GM18502 (cell line): Measurements from ENCODE around the gene TRAPPC1.

ENCODE experiments used
- ATAC-seq: cut with Tn5 transposase; IDR thresholded peaks from one replicate; pipeline ENCODE4 v1.9.1; 2021; ENCODE audit warnings: mild to moderate bottlenecking; ENCODE audit not compliant: unreplicated experiment, poor library complexity

Gene TRAPPC1

DNA sequence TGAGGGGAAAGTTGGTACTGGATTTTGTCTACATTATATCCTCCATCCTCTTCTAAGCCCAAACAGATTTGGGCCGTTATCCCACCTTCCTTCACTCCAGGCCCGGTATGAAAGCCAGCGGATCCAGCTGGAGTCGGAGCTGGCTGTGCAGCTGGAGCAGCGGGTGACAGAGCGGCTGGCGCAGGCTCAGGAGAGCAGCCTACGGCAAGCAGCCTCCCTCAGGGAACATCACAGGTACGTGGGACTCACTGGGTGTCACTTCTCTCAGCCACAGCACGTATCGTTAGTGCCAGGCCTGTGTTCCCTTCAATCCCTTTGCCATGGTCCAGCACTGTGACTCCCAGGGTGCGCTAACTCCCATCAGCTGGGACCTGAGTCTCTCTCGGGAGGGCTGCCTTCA lies 11.5 kb upstream of the TRAPPC1 start:
- ATAC-seq = no peak

DNA sequence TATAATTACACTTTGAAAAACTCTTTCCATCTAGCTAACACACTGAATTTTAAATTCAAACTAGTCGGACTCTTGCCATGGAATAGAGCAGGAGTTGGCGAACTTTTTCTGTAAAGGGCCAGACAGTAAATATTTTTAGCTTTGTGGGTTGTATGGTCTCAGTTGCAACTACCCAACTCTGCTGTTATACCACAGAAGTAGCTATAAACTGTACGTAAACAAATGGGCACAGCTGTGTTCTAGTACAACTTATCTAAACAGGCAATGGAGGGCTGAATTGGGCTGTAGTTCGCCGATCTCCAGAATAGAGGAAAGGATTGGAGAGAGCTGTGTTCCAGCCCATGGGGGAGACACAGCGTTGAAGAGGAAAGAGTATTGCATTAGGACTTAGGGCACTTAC lies 9.0 kb upstream of the TRAPPC1 start:
- no peak for ATAC-seq

DNA sequence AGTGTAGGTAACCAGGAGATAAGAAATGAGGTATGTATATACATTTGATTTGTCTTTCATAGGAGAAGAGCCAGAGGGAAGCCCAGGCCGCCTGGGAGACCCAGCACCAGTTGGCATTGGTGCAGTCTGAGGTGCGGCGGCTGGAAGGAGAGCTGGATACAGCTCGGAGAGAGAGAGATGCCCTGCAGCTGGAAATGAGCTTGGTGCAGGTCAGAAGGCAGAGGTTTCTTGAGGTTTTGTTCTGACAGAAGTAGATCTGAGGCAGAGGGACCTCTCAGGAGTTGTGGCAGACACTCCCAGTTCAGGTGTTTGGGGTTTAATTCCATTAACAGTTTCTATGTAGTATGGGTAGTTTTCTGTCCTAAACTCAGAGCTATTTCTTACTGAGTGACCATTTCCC lies 8.3 kb upstream of the TRAPPC1 start:
- no peak for ATAC-seq

DNA sequence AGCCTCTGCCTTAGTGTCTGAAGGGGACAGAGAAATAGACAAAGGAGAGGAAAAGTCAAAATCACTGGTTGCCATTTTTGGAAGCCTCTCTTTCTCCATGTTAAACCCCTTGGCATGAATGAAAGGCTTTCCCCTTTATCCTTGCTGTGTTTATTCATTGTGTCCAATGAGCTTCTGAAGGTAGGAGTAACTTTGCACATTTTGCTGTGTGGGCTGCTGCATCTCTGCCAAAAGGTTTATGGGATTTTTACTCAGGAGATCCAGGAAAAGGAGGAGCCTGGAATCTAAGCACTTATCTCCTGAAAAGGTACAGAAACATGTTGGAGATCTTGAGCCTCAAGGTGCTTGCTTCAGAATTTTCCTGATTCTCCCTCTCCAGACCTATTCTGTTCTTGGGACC lies 4.1 kb upstream of the TRAPPC1 start:
- no peak for ATAC-seq

DNA sequence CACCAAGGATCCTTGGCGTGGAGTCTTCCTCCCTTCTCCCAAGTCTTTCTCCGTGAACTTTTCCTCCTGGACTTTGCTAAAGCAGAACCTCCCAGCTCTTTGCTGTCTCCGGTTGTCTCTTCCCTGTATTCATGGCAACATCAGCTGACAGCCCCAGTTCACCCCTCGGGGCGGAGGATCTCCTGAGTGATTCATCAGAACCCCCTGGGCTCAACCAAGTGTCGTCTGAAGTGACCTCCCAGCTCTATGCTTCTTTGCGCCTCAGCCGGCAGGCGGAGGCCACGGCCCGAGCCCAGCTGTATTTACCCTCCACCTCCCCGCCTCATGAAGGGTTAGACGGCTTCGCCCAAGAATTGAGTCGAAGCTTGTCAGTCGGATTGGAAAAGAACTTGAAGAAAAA lies 1.2 kb upstream of the TRAPPC1 start:
- no peak for ATAC-seq

DNA sequence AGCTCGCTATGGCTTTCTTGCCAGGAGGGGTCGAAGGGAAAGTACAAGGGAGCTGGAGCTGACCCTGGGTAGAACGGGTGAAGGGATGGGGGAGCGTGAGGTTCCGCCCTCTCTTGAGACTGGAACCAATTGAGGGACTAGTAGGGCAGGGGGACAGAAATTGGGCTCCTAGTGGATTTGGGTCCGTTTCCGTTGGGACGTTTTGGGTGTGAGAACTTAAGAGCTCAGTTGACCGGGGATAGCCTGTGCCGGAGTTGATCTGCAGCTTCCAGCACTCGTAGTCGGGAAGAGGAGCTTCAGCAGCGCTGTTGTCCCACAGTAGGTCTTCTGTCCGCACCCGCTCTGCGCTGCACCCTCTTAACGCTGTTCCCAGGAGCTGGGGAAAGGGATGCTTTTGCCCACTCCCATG lies 741 bp upstream of the TRAPPC1 start:
- ATAC-seq = peak; percentile 17

DNA sequence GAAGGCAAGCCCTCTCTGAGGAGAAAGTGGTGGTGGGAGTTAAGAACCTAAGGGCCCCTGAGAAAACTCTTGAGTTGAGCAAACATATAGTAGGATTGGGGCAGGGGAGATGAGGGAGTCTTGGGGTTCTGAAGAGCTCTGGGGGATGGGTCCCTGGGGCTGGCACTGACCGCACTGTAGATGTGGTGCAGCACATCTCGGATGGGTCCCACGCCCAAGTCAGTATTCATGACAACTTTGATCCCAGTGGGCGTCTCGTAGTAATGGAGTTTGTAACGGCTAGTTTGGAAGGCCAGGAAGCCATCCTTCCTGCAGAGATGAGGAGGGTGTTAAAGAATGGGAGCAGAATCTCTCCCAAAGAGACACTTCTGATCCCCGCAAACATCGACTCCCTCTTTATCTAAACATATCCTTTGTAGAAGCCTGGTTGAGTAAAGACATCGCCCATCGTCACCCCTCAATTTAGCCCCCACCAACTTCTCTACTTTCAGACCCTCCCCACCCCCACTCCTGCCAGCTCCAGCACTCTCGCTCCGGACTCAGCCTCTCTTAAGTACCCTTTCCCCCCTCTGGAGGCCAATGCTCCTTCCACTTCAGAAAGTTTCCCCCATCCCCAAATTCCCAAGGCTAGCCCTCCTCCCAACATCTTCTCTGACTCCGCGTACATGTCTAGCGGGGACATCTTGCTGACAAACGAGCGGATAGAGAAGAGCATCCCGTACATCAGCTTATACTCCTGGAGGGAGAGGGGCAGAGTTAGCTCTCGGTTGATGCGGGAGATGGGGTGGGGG lies 710 bp downstream of the TRAPPC1 start:
- ATAC-seq = no peak

DNA sequence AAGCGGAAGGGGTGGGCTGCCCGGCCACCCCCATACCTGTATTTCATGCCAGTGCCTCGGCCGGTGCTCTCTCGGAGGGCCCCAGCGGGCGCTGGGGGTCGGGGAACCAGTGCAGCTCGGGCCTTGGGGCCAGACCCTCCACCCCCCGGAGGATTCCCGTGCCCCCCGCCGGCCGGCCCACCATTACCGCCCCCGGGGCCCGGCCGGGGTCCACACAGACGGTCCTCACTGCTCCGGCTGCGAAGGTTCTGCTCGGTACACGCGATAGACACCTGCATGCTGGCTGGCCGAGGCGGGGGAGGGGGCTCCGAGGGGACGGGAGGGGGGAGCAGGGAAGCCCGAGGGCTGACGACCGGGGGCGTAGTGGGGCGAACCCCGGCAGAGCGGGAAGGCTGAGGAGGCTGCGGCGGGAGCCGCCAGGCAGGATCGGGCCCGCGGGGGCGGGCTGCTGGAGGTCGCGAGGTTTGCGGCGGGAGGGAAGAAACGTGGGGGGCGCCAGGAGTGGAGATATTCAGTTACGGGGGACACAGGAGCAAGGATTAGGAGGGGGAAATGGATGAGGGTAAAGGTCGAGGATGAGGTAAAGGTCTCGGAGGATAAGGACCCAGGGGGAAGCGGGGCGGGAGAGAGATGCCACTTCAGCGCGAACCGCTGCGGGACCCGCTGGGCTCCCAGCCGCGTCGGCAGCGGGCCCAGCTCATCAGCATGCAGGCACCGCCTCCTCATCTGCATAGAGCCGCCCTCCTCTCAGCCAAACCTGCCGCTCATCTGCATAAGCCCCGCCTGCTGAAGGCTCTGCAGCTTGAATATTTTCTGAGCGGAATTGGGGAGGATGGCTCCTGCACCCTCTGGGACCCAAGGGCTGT lies 2.4 kb downstream of the TRAPPC1 start, which contains the start of gene KCNAB3:
Gene KCNAB3, minus strand, starts transcription at position 699 of the 866 bp plus-strand sequence. Its CDS starts 421 bp downstream, at position 278.
- ATAC-seq = no peak

DNA sequence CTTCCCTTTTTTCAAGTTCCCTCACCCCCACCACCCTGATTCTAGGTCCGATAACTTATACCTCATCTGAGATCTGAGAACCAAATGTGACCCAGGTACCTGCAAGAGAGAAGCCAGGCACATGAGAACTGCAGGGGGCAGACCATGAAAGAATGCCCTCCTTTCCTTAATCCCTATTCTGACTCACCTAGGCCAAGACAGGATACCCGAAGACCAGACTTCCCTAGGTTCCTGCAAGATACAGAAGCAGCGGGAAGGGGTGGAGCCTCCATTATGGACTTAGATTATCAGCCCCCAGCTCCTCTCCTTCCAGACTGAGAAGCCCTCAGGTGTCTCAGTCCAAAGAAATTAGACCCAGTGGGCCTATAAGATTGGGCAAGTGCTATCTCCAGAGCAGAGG lies 4.2 kb downstream of the TRAPPC1 start:
- ATAC-seq = no peak

DNA sequence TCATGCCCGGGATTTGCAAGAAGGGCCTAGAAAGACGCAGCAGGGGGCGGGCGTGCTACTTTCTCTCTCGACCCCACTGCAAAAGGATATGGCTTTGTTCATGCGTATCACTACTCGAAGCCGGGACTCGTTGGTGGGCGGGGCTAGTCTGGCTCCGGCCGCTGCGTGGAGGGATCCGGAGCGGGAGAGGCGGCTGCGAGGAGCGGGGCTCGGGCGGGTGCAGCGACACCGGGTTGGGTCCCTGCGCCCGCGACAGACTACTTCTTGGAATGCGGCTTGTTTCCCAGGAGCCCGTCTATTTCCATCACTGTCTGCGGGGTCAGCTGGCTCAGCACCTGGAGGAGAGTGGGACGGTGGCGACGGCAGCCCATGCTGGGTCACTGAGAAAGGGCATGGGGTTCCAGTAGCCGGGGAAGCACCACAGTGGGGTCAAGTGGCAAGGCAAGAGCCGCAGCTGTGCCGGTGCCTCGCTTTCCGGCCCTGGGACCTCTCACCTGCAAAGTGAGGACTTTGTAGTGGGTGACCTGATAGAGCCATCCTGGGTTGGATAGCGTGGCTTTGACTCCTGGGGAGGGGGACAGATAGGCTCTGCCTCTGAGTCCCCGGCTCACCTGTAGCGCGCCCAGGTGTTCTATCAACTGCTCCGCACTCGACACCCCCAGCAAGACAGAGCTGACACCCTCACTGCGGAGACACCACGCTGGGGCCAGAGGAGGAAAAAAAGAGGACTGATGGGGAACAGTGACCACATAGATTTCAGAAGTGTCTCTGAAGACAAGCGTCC lies 8.7 kb downstream of the TRAPPC1 start:
- no peak for ATAC-seq

DNA sequence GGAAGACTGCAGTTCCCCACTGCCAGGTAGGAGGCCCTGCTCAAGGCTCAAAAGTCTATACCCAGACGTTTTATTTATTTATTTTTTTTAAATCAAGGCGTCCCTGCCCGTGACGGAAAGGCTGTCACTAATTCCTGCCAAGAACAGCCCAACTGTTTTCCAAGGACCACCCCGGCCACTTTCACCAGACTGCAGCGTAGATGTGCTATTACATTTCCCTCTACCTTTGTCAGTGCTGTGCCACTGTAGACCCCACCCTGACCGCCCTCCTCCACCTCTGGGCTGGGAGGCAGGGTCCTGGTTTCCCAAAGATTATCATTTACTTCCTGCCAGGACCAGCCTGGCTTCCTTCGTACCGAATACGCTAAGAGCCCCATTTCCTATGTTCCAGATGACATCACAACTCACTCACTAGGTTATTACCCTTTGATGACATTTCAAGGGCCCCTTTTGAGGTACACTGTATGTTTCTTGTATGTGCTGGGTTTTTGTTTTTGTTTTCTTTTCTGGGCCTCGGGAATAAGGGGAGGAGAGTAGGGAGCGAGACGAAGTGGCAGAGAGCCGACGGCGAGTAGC lies 9.4 kb downstream of the TRAPPC1 start:
- no peak for ATAC-seq

DNA sequence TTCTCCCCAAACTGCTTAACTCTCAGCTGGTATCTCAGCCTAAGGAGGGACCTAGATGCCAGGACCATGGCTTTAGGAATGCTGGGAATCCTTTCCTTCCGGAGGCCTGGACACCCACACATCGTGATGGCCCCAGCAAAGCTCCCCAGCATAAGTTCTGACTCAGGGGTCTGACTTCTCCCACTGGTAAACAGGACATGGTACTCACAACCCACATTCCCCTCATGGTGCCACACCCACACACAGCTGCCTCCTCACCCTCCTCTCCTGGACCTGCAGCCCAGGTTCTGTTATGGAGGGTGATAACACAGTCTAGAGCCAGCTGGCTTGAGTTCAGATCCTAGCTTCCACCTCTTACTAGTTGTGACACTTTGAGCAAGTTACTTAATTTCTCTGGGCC lies 14.9 kb downstream of the TRAPPC1 start:
- ATAC-seq = no peak

DNA sequence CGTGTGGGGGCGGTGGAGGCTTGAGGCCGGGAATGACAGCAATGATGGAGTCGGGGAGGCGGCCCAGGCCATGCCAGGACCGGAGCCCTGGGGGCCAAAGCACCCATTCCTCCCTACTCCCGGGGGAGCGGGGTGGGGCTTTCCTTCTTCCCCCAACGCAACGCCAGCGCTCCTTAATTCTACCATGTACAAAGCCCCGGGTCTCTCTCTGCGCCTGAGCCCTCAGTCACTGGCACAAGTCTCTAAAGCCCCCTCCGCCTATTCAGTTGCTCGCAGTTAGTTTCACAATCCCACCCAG lies 15.4 kb downstream of the TRAPPC1 start:
- ATAC-seq = no peak

DNA sequence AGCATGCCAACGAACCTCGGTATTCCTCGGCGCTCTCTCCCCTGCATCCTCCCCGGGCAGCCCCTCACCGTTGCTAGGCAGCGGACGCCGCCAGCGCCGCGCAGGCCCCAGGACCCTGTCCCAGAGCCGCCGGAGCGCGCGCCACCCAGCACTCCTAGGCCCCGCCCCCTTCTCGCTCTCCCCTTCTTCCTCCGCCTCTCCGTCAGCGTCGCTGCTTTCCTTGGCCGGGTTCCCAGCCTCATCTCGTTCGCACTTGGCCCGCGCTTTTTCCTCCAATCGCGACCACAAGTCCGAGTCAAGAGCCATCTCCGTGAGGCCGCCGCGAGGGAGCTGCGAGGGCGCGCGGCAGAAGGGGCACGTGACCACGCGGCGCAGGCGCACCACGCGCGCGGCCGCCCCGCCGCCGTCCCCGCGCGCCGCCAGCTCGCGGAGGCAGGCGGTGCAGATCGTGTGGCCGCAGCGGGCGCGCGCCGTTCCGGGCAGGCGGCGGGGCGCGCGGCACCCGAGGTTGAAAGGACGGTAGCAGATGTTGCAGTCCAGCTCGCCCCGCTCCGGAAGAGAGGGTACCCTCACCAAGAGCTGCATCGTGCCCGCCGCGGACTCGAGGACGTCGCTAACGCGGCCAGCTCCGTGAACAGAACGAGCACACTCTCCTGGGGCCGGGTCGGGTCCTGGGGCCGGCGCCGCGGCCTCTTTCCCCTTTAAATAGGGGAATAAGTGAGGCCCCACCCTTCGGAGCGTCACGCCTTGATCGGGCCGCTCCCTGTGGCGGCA lies 15.9 kb downstream of the TRAPPC1 start, which contains the start of gene RNF227:
Gene RNF227, minus strand, starts transcription at position 679 of the 774 bp plus-strand sequence. Its CDS starts 94 bp downstream, at position 585.
- peak; percentile 75 for ATAC-seq

DNA sequence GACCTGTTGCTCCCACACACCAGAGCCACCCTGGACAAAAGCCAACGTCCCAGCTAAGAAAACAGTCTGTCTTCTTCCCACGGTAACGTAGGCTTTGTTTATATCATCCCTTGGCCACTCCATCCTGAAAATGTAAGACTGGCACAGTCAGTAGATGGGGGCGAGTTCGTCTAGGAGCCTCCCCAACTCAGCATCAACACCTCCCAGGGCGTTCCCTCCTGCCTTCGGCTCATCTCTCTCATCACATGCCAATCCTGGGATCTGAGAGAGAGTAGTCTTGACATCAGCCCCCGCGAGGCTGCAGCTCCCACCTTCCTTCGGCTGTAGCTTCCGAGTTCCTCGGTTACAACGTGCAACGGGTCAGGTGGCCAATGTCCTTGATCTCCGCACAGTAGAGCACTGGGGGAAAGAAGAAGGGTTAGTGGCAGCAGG lies 16.6 kb downstream of the TRAPPC1 start:
- ATAC-seq = no peak

DNA sequence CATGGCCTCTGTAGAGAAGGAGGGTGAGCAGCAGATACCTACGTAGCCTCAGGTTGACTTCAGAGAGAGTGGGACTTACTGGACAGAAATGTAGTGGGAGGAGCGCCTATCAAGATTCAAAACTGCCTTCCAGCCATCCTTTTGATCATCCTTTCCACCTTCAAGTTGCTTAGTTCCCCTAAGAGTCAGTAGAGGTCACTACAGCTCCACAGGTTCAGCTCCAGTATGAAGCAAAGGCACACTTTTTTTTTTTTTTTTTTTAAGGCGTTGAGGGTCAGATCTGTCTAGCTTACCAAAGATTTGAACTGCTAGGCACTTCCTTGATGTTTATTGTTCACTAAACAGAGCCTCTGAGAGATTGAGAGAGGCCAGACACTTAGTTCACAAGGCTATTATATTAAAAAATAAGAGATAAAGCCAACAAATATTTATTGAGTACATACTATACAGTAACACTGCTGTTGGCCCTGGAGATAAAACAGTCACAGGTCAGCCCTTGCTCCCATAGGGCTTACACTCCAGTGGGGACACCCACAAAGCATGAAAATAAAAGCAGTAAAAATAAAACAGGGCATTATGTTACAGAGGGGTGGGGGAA lies 18.7 kb downstream of the TRAPPC1 start:
- no peak for ATAC-seq

DNA sequence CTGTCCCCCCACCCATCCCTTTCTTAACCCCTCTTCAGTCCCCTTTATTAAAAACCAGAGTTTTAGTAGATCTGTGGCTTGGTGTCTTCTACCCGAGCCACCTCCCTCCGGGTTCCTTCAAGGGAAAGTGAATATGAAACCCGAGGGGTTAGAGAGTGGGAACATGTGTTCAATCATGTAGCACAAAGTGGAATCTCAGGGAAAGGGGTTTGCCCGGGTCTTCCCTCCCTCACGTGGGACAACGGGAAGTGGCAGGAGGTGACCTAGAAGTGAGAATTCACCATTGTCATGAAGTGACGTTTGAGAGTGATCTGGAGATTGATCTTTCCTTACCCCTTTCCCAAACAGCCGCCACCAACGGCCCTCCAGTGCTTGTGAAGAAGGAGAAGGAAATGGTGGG lies 20.6 kb downstream of the TRAPPC1 start:
- ATAC-seq = no peak

DNA sequence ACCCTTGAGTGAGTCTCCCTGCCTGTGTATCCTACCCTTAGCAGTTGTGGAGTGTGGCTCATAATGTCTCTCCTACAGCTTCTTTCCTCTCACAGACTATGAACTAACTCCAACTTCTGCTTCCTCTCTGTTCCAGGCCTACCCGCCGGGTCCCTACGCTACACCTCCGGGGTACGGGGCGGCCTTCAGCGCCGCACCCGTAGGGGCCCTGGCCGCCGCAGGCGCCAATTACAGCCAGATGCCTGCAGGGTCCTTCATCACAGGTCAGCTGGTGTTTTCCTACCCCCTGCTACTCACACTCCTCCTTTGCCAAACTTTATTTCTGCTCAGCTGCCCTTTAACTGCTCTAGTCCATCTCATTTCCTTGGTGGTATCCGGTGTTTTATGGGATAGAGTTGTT lies 21.0 kb downstream of the TRAPPC1 start:
- no peak for ATAC-seq

DNA sequence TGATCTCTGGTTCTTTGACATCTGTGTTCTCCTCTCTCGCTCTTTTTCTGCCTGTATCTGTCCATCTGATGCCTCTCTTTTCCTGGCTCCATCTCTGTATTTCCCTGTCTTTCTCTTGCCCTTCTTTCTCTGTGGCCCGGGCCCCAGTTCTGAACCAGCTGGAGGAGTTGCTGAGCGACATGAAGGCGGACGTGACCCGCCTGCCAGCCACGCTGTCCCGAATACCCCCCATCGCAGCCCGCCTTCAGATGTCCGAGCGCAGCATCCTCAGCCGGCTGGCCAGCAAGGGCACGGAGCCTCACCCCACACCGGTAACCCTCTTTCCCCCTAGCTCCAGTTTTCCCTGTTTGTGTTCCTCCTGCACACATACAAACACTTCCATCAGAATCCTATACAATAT lies 21.5 kb downstream of the TRAPPC1 start:
- no peak for ATAC-seq
